ENCODE data around the gene TMEM50A. TPM values are rescaled to one million over a fixed set of nuclear protein-coding genes. Genes with fewer than 3 reads are reported as not detected.
"Not testable (repeated sequence)": the region's sequence is repeated elsewhere in the genome, so short reads cannot be mapped to it uniquely, and the experiment has no call there.

TMEM50A gene
- total and polyA plus RNA-seq, 3 experiments from 2014 or later: 110 to 217 (median 117) TPM

DNA sequence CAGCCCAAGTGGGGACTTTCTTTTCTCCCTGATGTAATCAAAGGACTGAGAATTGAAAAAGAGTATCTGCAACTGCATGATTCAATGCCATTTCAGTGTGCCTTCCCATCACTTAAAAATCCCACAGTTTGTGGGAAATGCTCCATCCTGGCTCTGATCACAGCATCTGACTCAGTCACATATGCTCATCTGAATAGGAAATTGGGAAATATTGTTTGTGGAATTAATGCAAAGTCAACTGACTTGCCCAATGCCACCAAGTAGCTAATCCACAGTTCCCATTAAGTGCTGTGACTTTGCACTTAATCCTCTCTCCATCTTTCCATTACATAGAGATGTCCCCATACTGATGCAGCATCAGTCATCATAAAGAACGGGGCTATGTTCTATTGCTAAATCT lies 45.0 kb downstream of the TMEM50A start:
- H3K4me1 Mint-ChIP-seq; CTCF ChIA-PET; H3K4me3 Mint-ChIP-seq; H3K27me3 Mint-ChIP-seq; H3K4me1 ChIP-seq (ENCODE audit: insufficient read depth, low read length); H3K36me3 Mint-ChIP-seq; H3K4me3 ChIP-seq (ENCODE audit: low read length); DNase-seq; H3K9me3 Mint-ChIP-seq; H3K27ac ChIP-seq (ENCODE audit: low read depth, low read length); H3K36me3 ChIP-seq (ENCODE audit: insufficient read depth, low read length); H3K9me3 ChIP-seq (ENCODE audit: low read length); POLR2A ChIA-PET; H3K27me3 ChIP-seq (ENCODE audit: insufficient read depth, low read length, poor library complexity, severe bottlenecking); H3K27ac Mint-ChIP-seq: not testable (repeated sequence)

DNA sequence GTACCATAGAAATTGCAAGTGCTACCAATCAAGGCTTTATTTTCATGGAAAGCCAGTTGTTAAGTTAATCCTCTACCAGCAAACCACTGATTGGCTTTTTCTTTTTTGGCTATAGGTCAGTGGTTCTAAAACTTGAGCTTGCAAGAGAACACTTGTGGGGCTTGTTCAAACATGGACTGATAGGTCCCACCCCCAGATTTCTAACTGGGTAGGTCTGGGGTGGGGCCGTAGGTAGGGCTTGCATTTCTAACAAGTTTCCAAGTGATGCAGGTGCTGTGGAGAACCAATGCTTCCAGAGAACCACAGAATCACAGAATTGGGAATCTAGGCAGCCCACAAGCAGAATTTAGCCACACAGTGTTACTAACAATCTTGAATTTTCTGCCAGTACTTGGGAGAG lies 45.7 kb downstream of the TMEM50A start:
- H3K27ac ChIP-seq (ENCODE audit: low read depth, low read length); DNase-seq; H3K36me3 ChIP-seq (ENCODE audit: insufficient read depth, low read length); H3K27ac Mint-ChIP-seq; POLR2A ChIA-PET; CTCF ChIA-PET; H3K27me3 Mint-ChIP-seq; H3K4me3 ChIP-seq (ENCODE audit: low read length); H3K4me3 Mint-ChIP-seq; H3K9me3 Mint-ChIP-seq; H3K9me3 ChIP-seq (ENCODE audit: low read length); H3K27me3 ChIP-seq (ENCODE audit: insufficient read depth, low read length, poor library complexity, severe bottlenecking); H3K4me1 Mint-ChIP-seq; H3K36me3 Mint-ChIP-seq; H3K4me1 ChIP-seq (ENCODE audit: insufficient read depth, low read length): not testable (repeated sequence)

DNA sequence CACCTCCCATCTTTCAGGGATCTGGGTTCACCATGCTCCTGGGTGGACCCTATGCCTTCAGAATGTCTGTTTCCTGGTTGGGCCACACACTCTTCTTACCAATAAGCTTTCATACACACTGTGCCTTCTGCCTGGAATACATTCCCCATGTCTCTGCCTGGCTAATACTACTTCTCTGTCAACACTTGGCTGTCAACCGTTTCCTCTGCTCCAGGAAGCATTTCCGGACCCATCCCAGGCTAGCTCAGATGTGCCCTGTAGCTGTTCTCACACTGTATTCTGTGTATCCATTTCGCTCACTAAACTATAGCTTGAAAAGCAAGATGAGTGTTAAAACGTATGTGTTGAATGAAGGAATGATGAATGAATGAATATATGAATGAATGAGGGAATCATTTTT lies 49.0 kb downstream of the TMEM50A start:
- H3K9me3 ChIP-seq (ENCODE audit: low read length); H3K36me3 Mint-ChIP-seq; H3K4me1 Mint-ChIP-seq; H3K27me3 ChIP-seq (ENCODE audit: insufficient read depth, low read length, poor library complexity, severe bottlenecking); CTCF ChIA-PET; H3K4me1 ChIP-seq (ENCODE audit: insufficient read depth, low read length); H3K4me3 ChIP-seq (ENCODE audit: low read length); H3K4me3 Mint-ChIP-seq; H3K27ac Mint-ChIP-seq; H3K9me3 Mint-ChIP-seq; H3K36me3 ChIP-seq (ENCODE audit: insufficient read depth, low read length); POLR2A ChIA-PET; DNase-seq; H3K27ac ChIP-seq (ENCODE audit: low read depth, low read length): not testable (repeated sequence)
- H3K27me3 Mint-ChIP-seq: peaks cover 6 to 11% of the 10 kb centered on the region in 2 donors

DNA sequence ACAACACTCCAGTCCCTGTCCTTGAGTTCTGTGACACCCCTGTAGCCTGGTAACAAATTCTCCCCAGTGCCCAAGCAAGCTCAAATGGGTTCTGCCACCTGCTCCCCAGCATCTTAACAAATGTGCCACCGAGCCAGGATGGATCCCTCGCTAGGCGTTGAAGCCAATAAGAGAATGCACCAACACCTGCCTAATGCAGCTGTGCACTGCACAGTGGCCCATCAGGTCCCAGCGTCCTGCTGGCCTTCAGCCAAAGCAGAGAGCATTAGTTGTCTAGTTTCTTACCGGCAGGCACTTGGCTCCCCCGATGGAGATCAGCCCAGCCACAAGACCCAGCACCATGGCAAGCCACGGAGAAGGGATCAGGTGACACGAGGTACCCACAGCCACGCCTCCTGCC lies 50.6 kb downstream of the TMEM50A start:
- H3K4me3 Mint-ChIP-seq; POLR2A ChIA-PET; H3K9me3 Mint-ChIP-seq; DNase-seq; CTCF ChIA-PET; H3K36me3 Mint-ChIP-seq; H3K4me1 Mint-ChIP-seq; H3K27ac ChIP-seq (ENCODE audit: low read depth, low read length); H3K9me3 ChIP-seq (ENCODE audit: low read length); H3K36me3 ChIP-seq (ENCODE audit: insufficient read depth, low read length); H3K4me3 ChIP-seq (ENCODE audit: low read length); H3K27me3 ChIP-seq (ENCODE audit: insufficient read depth, low read length, poor library complexity, severe bottlenecking); H3K4me1 ChIP-seq (ENCODE audit: insufficient read depth, low read length): not testable (repeated sequence)
- peak overlapping the region in 2 of 8 donors; percentile 27 to 54 for H3K27ac Mint-ChIP-seq
- peaks cover 6 to 11% of the 10 kb centered on the region in 2 donors for H3K27me3 Mint-ChIP-seq

DNA sequence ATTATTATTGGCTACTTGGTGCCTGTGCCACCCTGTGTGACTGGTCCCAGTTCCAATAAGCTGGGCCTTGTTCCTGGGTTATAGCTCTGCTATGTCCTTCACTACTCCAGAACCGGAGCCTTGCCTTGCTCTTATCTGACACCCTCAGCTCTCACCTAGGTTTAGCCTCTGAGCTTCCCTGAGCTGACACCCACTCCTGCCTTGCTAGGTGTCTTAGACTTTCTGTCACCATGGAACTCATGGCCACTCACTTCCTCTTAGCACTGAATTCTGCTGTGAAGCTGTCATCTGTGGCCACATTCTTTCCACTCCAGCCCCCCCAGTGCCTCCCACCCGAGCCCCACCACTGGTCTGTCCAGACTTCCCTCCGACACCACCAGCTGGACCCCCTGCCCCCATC lies 51.6 kb downstream of the TMEM50A start:
- POLR2A ChIA-PET: interaction anchor here (0.5 kb wide), 1 partner anchor 20 kb away, joined by 3 read pairs; no protein-coding TSS in a partner anchor
- H3K9me3 ChIP-seq (ENCODE audit: low read length); H3K4me3 Mint-ChIP-seq; H3K36me3 Mint-ChIP-seq; H3K27ac ChIP-seq (ENCODE audit: low read depth, low read length); H3K36me3 ChIP-seq (ENCODE audit: insufficient read depth, low read length); H3K4me3 ChIP-seq (ENCODE audit: low read length); H3K4me1 Mint-ChIP-seq; H3K27me3 ChIP-seq (ENCODE audit: insufficient read depth, low read length, poor library complexity, severe bottlenecking); H3K9me3 Mint-ChIP-seq; H3K4me1 ChIP-seq (ENCODE audit: insufficient read depth, low read length); CTCF ChIA-PET; DNase-seq: not testable (repeated sequence)
- peak overlapping the region in 2 of 8 donors; percentile 23 to 74 for H3K27ac Mint-ChIP-seq
- peaks cover 6 to 16% of the 10 kb centered on the region in 2 donors for H3K27me3 Mint-ChIP-seq

DNA sequence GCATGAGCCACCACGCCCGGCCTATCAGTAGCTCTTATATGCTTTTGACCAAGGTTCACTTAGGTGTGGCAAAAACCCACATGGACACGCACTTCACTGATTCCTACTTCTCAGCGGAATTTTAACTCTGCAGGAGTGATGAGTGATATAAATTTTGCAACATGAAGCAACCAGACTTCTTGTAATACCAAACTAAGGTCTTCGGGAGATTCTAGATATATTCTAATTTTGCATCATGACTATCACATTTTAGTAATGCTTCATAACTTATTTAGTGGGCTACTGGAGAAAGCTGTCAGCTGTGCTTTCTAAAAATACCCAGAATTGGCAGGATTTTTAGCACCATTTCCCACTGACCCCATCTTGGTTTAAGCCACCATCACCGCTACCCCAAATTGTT lies 54.7 kb downstream of the TMEM50A start:
- Histone ChIP-seq H3K9me3 (ENCODE audit: low read length) (no peaks in the 10 kb centered on the region), H3K36me3 (ENCODE audit: insufficient read depth, low read length) (no peaks in the 10 kb centered on the region), H3K4me1 (ENCODE audit: insufficient read depth, low read length) (no peaks in the 10 kb centered on the region), H3K27me3 (ENCODE audit: insufficient read depth, low read length, poor library complexity, severe bottlenecking) (no peaks in the 10 kb centered on the region), H3K27ac (ENCODE audit: low read depth, low read length) (no peak overlapping the region), H3K4me3 (ENCODE audit: low read length) (no peak overlapping the region)
- DNase-seq: no peak
- Mint-ChIP-seq H3K9me3 (no peaks in the 10 kb centered on the region), H3K27ac (peak overlapping the region in 1 of 8 donors; percentile 26), H3K4me3 (no peak overlapping the region), H3K4me1 (no peaks in the 10 kb centered on the region), H3K27me3 (peaks cover 0 to 16% of the 10 kb centered on the region in 2 donors), H3K36me3 (peaks cover 0 to 2% (median 0%) of the 10 kb centered on the region in 3 donors)
- POLR2A ChIA-PET: no interaction called here
- CTCF ChIA-PET: no interaction called here

DNA sequence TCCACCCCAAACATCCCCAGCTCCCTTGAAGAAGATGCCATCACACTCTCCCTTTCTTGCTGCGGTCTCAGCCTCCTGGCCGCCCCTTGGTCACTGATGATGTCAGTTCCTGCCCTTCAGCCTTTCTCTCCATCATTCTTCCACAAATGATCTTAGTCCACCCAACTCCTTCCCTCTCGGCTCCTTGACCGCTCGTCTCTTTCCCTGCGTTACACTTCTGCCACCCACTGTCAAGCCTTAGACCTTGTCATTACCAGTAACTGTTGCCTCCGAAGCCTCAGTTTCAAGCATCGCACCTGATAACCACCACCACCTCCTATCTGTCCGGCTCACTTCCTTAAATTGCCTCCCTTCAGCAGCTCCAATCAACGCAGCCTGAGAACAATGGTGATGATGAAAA lies 59.4 kb downstream of the TMEM50A start:
- POLR2A ChIA-PET; H3K27ac ChIP-seq (ENCODE audit: low read depth, low read length); H3K4me1 ChIP-seq (ENCODE audit: insufficient read depth, low read length); H3K36me3 Mint-ChIP-seq; H3K4me1 Mint-ChIP-seq; H3K27ac Mint-ChIP-seq; H3K4me3 ChIP-seq (ENCODE audit: low read length); H3K4me3 Mint-ChIP-seq; H3K36me3 ChIP-seq (ENCODE audit: insufficient read depth, low read length); H3K27me3 Mint-ChIP-seq; CTCF ChIA-PET; H3K27me3 ChIP-seq (ENCODE audit: insufficient read depth, low read length, poor library complexity, severe bottlenecking); DNase-seq; H3K9me3 ChIP-seq (ENCODE audit: low read length); H3K9me3 Mint-ChIP-seq: not testable (repeated sequence)

DNA sequence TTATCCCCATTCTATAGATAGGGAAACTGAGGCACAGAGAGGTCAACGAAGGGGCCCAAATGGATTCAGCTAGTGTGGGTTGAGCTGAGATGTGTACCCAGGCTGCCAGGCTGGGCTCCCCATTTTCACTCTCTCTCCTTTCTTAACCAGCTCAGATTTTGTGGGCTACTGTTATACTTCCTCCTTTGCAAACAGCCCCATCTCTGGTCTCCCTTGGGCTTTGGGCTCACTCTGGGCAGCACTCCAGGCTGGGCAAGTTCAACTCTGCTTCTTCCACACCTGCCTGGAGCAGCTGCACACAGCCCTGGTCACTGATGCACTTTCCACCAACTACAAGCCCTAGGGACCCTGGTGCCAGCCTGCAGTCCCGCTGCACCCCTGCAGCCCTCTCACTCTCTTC lies 59.9 kb downstream of the TMEM50A start:
- H3K36me3 ChIP-seq (ENCODE audit: insufficient read depth, low read length); POLR2A ChIA-PET; H3K27me3 ChIP-seq (ENCODE audit: insufficient read depth, low read length, poor library complexity, severe bottlenecking); H3K4me3 Mint-ChIP-seq; H3K9me3 ChIP-seq (ENCODE audit: low read length); DNase-seq; H3K4me3 ChIP-seq (ENCODE audit: low read length); H3K9me3 Mint-ChIP-seq; H3K4me1 Mint-ChIP-seq; H3K4me1 ChIP-seq (ENCODE audit: insufficient read depth, low read length); CTCF ChIA-PET; H3K27ac Mint-ChIP-seq; H3K36me3 Mint-ChIP-seq; H3K27me3 Mint-ChIP-seq; H3K27ac ChIP-seq (ENCODE audit: low read depth, low read length): not testable (repeated sequence)

Data from CD8-positive, alpha-beta memory T cell (primary cell).